Measurements from ENCODE around the gene SGMS1.

The SGMS1 gene

DNA sequence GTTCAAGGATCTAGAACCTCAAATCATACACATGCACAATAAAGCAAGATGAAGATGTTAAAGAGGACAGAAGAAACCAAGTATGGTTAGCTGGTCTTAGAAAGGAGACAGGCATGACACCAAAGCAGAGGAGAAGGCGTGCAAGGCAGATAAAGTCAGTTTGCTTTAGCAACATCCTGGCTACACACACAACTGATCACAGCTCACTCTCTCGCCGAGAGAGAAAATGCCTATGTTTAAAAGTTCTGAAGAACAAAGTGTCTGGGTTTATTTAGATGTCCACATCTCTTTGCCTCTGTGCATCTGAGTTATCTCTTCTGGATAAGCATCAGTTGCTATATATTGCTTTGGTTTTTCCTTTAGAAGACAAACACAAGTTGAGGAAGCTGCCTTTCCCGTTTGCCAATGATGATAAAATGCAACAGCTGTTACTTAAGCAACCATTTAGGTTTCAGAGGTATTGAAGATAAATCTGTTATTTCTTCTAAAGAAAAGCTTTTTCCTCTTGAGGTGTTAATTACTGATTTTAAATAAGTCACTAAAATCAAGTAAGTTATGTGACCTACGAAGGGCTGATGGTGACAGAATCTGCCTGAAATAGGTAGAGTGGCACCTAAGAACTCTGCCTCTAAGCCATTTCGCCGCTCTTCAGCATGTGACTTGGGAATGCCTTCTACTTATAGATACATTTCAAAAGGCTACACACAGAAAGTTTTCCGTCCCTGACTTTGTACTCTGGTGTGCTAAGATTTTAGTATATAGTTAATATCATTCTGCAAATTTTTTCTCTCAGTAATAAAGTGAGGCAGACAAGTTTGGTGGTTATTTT is 226.2 kb downstream of the SGMS1 start:
- no peak for DNase-seq (ENCODE audit: low read depth)

DNA sequence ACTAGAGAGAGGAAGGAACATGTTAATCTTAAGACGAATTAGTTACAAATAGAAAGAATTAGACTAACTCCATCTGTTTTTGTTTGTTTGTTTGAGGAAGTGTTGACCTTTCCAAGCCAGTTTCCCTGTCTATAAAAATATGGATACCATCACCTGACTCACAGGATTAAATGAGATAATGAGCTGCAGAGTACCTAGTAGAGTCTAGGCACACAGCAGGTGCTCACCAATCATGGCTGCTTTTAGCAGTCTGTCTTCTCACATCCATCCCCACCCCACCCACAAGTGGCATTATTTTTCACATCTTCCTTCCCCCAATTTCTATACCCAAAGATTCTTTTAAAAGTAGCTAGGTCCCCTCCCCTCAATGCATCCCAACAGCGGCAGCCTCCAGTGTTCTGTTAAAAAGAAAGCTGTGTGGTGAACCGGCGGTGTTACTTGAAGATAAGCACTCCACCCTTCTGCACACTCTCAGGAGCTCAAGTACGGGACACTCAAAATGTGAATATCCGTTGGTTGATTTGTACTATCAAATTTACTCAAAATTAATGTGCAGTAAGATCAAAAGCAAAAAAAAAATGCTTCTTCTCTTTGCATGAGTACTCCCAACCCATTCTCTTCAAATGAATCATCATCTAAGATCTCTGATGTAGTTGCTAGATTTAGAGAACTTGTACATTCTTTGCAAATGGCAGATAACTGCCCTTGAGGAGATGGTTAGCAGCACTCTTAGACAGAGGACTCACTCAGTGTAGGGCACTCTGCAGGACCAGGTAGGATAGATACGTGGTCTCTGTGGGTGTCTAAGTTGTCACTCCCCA is 227.1 kb downstream of the SGMS1 start:
- DNase-seq (ENCODE audit: low read depth) = no peak

DNA sequence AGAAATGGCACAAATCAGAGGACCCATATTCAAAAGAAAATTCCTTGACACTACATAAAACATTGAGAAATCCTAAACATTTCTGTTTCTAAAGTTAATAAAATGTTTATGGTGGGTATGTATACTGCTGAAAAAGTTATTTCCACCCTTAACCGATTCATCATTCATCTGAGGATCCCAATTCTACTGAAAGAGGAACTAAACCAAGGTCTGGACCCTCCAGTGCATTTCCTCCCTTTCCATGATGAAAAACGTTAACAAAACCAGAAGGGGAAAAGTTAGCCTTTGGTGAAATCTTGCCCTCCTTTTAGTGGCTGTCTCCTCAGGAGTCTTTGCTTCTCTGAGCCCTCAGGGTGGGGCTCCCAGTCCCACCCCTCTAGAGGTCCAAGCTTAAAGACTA is 227.9 kb downstream of the SGMS1 start:
- DNase-seq (ENCODE audit: low read depth) = no peak

DNA sequence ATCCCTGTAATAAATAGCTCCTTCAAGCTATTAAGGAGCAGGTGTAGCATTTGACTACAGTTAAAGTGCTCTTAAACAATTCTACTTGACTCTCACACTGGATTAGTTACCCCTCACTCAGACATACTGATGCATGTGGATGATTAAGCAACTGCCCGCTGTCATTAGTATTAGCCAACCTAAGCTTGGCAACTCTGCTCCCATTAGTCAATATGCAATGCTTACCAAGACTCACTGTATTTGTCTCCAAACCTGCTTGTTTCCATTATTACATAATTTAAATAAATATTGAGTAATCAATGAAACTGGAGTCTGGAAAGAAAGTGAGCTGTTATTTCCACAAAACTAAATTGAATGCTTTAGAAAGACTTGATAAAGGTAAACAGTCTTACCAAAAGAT is 228.5 kb downstream of the SGMS1 start:
- DNase-seq (ENCODE audit: low read depth) = no peak

DNA sequence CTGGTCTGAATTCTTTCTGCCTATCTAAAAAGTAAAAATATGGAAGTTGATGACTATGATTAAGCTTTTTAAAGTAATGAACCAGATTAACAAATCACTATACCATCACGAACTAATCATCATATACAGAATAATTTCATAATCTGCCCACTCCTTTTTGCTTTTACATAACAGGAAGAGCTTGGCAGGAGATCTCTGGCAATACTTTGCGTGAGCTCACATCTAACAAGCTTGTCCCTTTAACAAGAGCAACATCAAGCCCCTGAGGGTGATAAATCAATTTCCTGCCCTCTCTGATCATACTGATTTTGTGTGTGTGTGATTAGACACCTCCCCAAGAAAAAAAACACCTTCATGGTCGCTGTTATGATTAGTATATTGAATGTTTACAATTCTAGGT is 228.9 kb downstream of the SGMS1 start:
- DNase-seq (ENCODE audit: low read depth) = no peak

DNA sequence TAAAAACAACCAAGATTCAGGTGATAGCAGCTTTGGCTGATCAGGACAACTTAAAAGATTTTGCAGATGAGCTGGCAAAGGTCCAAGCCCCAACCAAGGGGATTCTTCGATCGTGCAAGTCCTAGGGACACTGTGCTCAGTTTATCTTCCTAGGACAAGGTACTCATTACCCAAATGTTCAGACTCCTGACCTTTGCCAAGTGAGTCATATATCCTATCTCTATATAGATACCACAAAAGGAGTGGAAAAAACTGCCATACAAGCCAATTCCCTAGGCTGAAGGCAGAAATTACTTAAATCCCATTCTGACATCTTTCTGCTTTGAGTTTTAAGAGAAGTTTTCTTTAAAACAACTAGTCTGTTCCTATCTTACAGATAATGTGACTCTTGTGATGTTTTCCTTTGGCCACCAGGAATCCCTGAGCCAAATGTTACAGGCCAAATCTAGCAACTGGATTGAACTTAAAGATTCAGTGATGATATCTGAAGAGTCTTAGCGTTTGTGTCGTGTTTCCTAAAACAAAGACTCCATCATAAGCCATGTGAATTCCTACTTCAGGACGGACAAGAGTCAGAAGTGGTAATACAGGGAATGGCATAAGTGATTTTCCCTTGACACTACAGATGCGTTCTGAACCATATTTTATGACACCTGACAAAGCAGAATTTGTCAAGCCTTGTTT is 229.8 kb downstream of the SGMS1 start:
- no peak for DNase-seq (ENCODE audit: low read depth)

DNA sequence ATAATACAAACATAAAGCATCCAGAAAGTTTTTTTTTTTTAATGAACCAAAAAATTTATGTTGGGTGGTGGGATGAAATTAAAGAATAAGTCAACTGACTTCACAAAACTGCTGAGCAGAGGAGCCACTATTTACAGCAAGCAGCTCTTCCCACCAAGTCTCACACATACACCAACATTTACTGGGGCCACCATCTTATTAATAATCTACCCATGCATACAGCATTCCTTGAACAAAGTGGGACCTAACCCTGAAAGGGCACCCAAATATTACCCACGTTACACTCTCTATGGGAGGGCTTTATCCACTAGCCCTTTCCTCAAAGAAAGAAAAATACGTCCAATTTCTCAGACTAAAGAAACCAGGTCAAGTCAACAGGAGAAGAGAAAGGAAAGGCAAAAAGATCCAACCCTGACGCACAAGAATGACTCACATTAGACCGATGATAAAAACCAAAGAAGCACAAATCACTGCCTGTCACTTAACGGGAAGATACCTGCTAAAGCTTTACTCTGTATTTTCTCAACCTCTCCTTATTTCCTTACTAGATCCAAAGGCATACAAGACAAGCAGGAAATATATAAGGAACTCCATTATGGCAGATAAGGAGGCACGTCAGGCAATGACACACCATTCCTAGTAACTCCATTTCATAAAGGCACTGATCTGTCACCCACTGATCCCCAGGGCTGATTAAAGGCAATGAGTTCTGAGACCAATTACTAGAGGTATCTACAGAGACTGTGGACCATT is 230.6 kb downstream of the SGMS1 start:
- no peak for DNase-seq (ENCODE audit: low read depth)

DNA sequence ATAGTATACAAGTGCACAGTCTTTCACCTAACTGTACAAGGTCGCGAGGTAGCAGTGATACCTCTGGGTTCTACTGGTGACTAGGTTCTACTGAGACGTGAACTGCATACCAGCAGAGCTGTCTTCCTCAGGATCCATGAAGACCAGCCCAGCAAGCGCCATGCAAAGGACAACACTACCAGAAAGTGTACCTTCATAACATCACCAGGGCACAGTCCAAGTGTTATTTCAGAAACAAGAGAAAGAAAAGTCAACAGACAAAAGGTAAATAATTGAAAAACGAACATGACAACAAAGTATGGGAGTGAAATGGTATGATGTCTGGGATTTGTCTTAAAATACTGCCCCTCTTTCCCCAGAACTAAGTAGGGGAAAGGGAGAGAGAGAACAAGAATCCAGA is 231.3 kb downstream of the SGMS1 start:
- no peak for DNase-seq (ENCODE audit: low read depth)

DNA sequence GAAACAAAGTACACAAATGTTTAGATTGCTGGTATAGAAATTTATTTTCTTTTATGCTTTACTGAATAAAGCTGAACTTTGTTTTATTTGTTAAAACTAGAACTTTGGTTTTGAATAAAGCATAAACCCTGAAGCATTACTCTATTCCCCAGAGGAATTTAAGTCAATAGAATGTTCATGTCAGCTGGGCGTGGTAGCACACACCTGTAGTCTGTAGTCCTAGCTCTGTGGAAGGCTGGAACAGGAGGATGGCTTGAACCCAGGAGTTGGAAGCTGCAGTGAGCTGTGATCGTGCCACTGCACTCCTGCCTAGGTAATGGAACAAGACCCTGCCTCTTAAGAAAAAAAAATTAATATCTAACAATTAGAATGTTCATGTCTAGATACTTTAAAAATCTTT is 233.5 kb downstream of the SGMS1 start:
- no peak for DNase-seq (ENCODE audit: low read depth)

DNA sequence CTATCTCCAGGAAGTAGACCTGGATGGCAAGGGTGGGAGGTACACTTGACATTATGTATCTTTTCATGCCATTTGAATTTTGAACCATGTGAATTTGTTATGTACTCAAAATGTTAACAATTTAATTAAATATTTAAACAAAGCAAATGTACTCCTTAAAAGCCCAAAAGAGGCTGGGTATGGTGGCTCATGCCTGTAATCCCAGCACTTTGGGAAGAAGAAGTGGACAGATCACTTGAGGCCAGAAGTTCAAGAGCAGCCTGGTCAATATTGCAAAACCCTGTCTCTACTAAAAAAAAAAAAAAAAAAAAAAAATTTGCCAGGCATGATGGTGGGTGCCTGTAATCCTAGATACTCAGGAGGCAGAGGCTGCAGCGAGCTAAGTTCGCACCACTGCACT is 235.6 kb downstream of the SGMS1 start:
- DNase-seq (ENCODE audit: low read depth) = no peak

DNA sequence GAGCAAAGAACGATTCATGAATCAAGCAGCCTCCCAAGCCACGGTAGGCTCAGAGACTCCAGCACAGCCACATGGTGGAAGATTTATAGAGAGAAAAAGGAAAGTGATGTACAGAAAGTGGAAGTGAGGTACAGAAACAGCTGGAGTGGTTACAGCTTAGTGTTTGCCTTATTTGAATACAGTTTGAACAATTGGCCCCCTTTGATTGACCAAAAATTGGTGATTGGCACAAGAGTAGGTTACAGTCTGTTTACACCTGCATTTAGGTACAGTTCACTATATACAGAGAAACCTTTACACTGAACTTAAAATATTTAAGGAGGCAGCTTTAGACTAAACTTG is 236.1 kb downstream of the SGMS1 start:
- no peak for DNase-seq (ENCODE audit: low read depth)

DNA sequence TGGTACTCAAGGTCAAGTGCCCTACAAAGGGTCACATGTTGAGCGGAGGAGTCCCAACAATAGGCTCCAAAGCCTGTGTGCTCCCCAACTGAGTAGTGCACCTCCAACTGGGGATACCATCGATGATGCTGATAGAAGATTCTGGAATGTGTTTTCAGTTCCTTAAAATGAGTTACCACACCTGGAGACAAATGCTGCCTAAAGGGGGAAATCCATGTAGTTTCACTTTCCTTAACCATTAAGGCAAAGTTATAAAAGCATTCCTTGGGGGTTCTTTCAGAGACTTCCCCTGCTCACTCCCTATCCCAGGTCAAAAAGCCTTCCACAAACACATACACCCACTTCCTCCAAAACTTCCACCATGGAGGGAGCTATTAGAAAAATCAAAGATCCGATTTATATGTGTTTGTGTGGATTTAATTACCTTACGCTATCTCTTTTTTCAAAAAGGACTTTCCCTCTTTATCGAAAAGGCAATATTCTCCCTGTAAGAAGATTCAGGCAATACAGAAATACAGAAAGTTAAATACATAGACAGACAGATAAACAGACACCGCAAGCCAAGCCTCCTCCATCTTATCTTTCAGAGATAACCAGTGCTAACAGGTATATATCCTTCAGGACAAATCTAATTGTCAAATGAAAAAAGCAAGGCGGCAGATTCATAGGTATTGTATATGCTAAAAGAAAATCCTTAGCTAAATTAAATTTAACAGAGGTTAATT is 236.6 kb downstream of the SGMS1 start:
- no peak for DNase-seq (ENCODE audit: low read depth)

DNA sequence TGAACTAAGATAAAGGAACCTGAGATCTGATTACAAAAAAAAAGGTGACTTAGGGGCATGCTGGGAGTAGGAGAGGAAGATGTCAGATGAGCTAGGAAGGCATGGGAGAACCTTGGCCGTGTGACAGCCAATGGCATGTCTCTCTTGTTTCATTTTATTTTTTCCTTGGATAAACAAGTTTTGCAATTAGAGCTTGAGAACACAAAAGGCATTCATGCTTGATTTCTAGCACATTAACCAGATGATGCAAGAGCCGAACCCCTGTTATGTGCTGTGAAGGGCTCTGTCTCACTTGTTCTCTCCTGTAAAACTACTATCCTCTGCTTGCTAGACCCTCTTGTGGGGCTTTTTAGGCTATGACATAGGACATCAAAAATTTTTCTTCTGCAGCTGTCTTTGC is 238.1 kb downstream of the SGMS1 start:
- no peak for DNase-seq (ENCODE audit: low read depth)

DNA sequence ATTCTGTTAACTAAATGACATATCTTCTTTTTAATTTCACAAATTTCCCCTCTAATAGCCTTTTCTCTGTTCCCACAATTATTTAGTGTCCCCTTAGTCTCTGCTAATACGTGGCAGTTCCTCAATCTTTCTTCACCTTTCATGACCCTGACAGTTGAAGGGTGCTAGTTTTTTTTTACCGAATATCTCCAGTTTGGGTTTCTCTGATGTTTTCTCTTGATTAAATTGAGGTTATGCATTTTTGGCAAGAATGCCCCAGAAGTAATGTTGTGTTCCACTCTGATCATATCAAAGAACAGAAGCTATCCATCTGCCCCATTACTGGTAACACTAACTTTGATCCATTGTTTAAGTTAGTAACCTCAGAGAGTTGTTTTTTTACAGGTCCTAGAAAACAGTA is 238.9 kb downstream of the SGMS1 start:
- no peak for DNase-seq (ENCODE audit: low read depth)

DNA sequence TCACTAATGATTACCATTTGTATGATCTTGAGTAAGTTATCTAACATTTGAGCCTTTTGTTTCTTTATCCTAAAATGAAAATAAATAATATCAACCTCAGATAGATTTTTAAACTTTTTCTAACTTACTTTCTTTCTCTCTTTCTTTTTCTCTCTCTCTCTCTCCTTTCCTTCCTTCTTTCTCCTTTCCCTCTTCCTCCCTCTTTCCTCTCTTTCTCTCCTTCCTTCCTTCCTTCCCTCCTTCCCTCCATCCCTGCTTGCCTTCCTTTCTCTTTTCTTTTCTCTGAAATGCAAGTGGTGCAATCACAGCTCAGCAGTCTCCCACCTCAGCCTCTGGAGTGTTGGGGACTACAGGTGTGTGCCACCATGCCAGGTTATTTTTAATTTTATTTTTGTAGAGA is 239.5 kb downstream of the SGMS1 start:
- DNase-seq (ENCODE audit: low read depth) = no peak

DNA sequence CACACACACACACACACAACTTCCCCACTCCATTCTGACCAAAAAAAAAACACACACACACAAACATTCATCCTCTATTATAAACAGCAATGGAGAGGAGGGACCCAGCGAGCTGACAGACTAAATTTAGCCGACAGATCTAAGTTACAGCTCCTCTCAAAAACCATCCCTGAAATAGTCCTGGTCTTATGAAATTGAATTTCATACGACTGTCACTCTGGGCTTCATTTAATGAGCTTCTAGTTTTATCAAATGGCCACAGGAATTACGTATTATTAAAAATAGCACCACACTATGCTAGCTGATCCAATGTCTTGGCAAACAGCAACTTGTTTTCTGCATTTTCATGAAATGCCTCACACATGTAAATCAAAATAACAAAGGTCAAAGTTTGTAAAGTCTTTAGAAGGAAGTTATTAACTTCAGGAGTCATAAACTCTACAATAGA is 241.2 kb downstream of the SGMS1 start:
- DNase-seq (ENCODE audit: low read depth) = no peak

DNA sequence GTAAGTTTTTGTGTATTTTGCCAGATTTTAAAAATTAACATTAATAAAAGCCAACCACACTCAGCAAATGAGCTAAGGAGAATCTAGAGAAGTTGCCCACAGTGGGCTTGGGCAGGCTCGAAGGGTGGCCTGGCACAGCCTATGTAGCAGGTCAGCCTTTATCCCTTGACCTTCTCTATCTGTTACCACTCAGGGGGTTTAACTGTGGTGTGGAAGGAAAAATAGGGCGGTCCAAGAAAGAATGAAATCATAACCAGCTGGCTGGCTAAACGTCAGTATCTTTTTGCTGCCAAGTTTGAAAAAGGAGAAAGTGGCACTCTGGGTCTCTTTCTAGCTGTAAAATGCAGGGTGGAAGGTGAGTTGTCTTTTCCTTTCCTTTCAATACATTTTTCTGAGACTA is 242.1 kb downstream of the SGMS1 start:
- no peak for DNase-seq (ENCODE audit: low read depth)

DNA sequence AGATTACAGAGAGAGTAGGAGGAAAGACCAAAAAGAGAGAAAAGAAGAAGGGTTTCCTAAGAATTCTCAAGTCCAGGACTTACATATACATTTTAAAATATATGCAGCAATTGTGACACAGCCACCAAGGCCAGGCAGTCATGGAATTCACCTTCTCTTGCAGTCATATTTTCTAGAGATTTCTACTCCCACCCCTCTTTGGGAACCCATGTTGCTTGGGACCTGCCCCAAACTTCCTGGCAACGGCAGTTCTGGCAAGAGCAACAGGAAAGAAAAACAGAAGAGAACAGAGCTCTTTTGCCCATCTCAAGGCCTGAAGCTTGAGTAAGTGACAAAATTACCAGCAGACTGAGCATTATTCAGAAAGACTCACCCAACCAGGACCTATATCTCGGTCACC is 244.1 kb downstream of the SGMS1 start:
- no peak for DNase-seq (ENCODE audit: low read depth)

DNA sequence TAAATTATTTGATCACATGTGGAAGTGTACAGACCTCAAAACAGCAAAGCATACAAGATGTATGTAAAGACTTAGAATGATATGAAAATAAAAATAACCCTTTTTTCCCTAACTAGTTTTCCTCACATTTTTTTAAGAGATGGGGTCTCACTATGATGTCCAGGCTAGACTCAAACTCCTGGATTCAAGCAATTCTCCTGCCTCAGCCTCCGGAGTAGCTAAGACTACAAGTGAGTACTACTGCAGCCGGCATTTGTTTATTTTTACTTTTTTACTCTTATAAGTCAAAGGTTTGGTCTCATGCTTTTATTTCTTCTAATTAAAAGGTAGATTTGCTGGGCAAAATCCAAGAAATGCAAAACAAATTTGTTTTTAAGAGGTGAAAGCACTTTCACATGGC is 248.0 kb downstream of the SGMS1 start:
- no peak for DNase-seq (ENCODE audit: low read depth)

DNA sequence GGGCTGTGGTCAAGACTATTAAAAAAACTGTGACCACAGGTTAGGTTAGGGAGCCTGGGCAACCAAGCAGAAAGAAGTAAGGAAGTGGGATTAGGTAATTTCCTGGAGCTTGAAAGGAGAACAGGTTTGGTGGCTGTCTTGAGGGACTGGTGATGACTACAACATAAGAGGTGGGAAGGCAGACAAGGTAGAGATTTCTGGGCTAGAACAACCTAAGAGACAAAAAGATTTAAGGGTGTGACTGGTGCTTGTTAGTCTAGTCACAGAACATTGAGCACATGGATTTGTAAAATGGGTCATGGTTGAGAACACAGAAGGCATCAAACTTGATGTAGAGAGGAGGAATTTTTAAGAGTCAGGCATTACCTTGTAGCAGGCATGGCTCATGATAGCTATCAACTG is 248.7 kb downstream of the SGMS1 start:
- no peak for DNase-seq (ENCODE audit: low read depth)

DNA sequence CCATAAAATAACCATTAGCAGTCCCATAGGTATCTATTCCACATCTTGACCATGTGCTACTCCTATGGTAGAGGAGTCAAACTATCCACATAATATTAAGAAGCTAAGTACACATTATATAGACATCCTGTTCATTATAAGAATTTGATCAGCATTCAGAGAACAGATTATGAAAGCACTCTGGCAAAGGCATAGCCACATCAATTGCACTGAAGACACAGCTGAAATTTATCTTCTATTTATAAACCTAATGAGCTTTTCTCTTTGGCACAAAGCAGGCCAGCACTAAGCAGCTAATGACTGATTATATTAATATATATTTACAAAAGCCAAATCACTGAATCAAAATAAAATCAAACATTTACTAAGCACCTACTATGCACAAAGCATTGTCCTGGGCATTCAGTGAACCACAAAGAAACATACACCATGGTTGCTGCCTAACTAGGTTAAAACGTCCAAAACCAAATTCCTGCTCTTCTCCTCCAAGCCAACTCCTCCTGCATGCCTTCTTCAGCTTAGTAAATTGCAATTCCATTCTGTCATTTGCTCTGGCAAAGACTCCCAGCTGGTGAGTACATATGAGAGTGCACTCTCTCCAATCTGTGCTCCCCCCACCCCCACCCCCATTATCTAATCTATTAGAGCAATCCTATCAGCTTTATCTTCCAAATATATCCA is 249.8 kb downstream of the SGMS1 start:
- DNase-seq (ENCODE audit: low read depth) = no peak

Measured in activated T-helper 9 cell treated with anti-CD3 and anti-CD28 coated beads, Interleukin-2, amount 50 U/mL, for 16 hours (primary cell).